ENCODE data around the gene DNAJC22.

GRCh38 chr12:49301760-49302159 is 44.9 kb upstream of the DNAJC22 start:
- TF ChIP-seq CTCF (IDR thresholded peaks at IDR 0.05; ENCODE audit: low read length) (no peak), EZH2 (IDR thresholded peaks at IDR 0.05; ENCODE audit: borderline replicate concordance, low read length) (no peak)

Data from OCI-LY1 (cell line).